Lower lobe of right lung (tissue), 2 donors: ENCODE results near the gene MAFF. TPM values are rescaled to one million over a fixed set of nuclear protein-coding genes. Genes with fewer than 3 reads are reported as not detected.

Experiments
- ATAC-seq, 2 donors: fragments of 200-7000 bp; cut with Tn5 transposase; one replicate each; pipeline ENCODE4 v1.9.1; 2020 to 2022; ENCODE audit warnings: mild to moderate bottlenecking in 2 of 2, moderate library complexity in 2 of 2
- DNase-seq: peaks from one replicate; pipeline ENCODE4 v3.0.0-alpha.2; 2020
- H3K27ac ChIP-seq: fragments of 200-600 bp; one replicate; pipeline ENCODE4 v1.8.0; 2022
- H3K27me3 ChIP-seq: fragments of 200-600 bp; one replicate; pipeline ENCODE4 v1.8.0; 2022; ENCODE audit warnings: low read depth
- H3K36me3 ChIP-seq: fragments of 200-600 bp; one replicate; pipeline ENCODE4 v1.8.0; 2022; ENCODE audit warnings: mild to moderate bottlenecking
- H3K4me1 ChIP-seq: fragments of 200-600 bp; one replicate; pipeline ENCODE4 v1.8.0; 2022
- H3K4me3 ChIP-seq: fragments of 200-600 bp; one replicate; pipeline ENCODE4 v1.8.0; 2022; ENCODE audit warnings: mild to moderate bottlenecking
- H3K9me3 ChIP-seq: fragments of 200-600 bp; one replicate; pipeline ENCODE4 v1.8.0; 2022
- CTCF ChIP-seq: fragments of 200-600 bp; IDR thresholded peaks from one replicate; pipeline ENCODE4 v1.8.0; 2022; ENCODE audit warnings: antibody characterized with exemption, mild to moderate bottlenecking
- intact Hi-C: fragments of 100-400 bp; cut with DNase I; formaldehyde crosslinking; loops from one replicate; pipeline ENCODE4 v1.11.0; 2022
- total RNA-seq: library from RNA; stranded (reverse); fragmentation: NEBNext Ultra II Directional; extraction: Animal tissue kit (Norgen Biotek cat#: 25700); gene quantifications from one replicate; pipeline ENCODE4 v1.2.1, GENCODE V29; 2021
- donor health status: DM: no; HTN: yes; CAD: no; lungs with severe emphysema.

MAFF gene
- total RNA-seq, 1 donor from 2014 or later = 41.3 TPM

- no peaks in the 10 kb centered on the region for H3K27me3 ChIP-seq
- intact Hi-C loops = no loop called here
- no peaks in the 10 kb centered on the region for H3K36me3 ChIP-seq
- H3K9me3 ChIP-seq = no peaks in the 10 kb centered on the region
- TF ChIP-seq CTCF = no peak
- no peak overlapping the region for H3K27ac ChIP-seq
- H3K4me3 ChIP-seq = no peak overlapping the region
- peaks cover 35% of the 10 kb centered on the region for H3K4me1 ChIP-seq
- ATAC-seq (no peak), DNase-seq (no peak)
These were observed 31.3 kb upstream of the MAFF start for GRCh38 chr22:38170469-38170868.

GRCh38 chr22:38171927-38172831 is 29.6 kb upstream of the MAFF start:
- Histone ChIP-seq H3K36me3 (no peaks in the 10 kb centered on the region), H3K9me3 (no peaks in the 10 kb centered on the region), H3K4me3 (no peak overlapping the region), H3K27me3 (no peaks in the 10 kb centered on the region), H3K4me1 (peaks cover 52% of the 10 kb centered on the region), H3K27ac (peak overlapping the region; percentile 64)
- intact Hi-C loops = no loop called here
- DNase-seq (no peak), ATAC-seq (peak in 1 of 2 donors; percentile 3)
- no peak for TF ChIP-seq CTCF

GRCh38 chr22:38172832-38173640 is 28.8 kb upstream of the MAFF start:
- ATAC-seq = peak; percentile 53 to 68
- no peaks in the 10 kb centered on the region for H3K36me3 ChIP-seq
- H3K4me1 ChIP-seq = peaks cover 55% of the 10 kb centered on the region
- H3K27me3 ChIP-seq = no peaks in the 10 kb centered on the region
- H3K9me3 ChIP-seq = no peaks in the 10 kb centered on the region
- H3K4me3 ChIP-seq = no peak overlapping the region
- peak; percentile 70 for DNase-seq
- intact Hi-C loops = no loop called here
- TF ChIP-seq CTCF = no peak
- peak overlapping the region; percentile 64 for H3K27ac ChIP-seq

GRCh38 chr22:38173641-38173906 is 28.2 kb upstream of the MAFF start:
- intact Hi-C loops = no loop called here
- TF ChIP-seq CTCF = no peak
- H3K27ac ChIP-seq = no peak overlapping the region

GRCh38 chr22:38174626-38175025 is 27.2 kb upstream of the MAFF start:
- intact Hi-C loops = no loop called here
- no peak for ATAC-seq
- H3K4me1 ChIP-seq = peaks cover 63% of the 10 kb centered on the region
- no peaks in the 10 kb centered on the region for H3K9me3 ChIP-seq
- no peak overlapping the region for H3K4me3 ChIP-seq
- no peaks in the 10 kb centered on the region for H3K36me3 ChIP-seq
- TF ChIP-seq CTCF = no peak
- no peaks in the 10 kb centered on the region for H3K27me3 ChIP-seq
- no peak overlapping the region for H3K27ac ChIP-seq
- no peak for DNase-seq

More at GRCh38 chr22:38173641-38173906, 28.2 kb upstream of the MAFF start:
- peaks cover 58% of the 10 kb centered on the region for H3K4me1 ChIP-seq
- DNase-seq (no peak), ATAC-seq (no peak)
- H3K27me3 ChIP-seq = no peaks in the 10 kb centered on the region
- no peak overlapping the region for H3K4me3 ChIP-seq
- no peaks in the 10 kb centered on the region for H3K36me3 ChIP-seq
- H3K9me3 ChIP-seq = no peaks in the 10 kb centered on the region
